HPDE6-E6E7 (cell line): ENCODE data around the gene INIP.
"Not testable (repeated sequence)": the region's sequence is repeated elsewhere in the genome, so short reads cannot be mapped to it uniquely, and the experiment has no call there.

Experiments used
- DNase-seq: peaks from one replicate; pipeline ENCODE4 v3.0.0; 2011; ENCODE audit warnings: missing footprints; ENCODE audit errors: extremely low spot score

INIP gene

GRCh38 chr9:112673221-112673620, 44.7 kb downstream of the INIP start:
- not testable (repeated sequence) for DNase-seq

- DNase-seq, result no peak
Observed at GRCh38 chr9:112670991-112671625, 46.8 kb downstream of the INIP start.

- DNase-seq, result no peak
Observed at GRCh38 chr9:112669326-112669725, 48.6 kb downstream of the INIP start.

- no peak for DNase-seq
Observed at GRCh38 chr9:112665347-112665746, 52.6 kb downstream of the INIP start.

- no peak for DNase-seq
Observed at GRCh38 chr9:112664531-112664930, 53.4 kb downstream of the INIP start.

- DNase-seq, result no peak
Observed at GRCh38 chr9:112663681-112664080, 54.2 kb downstream of the INIP start.

GRCh38 chr9:112659906-112660305, 58.0 kb downstream of the INIP start:
- DNase-seq, result no peak

- no peak for DNase-seq
Observed at GRCh38 chr9:112655668-112656067, 62.2 kb downstream of the INIP start.

- no peak for DNase-seq
Observed at GRCh38 chr9:112654282-112654681, 63.6 kb downstream of the INIP start.

- no peak for DNase-seq
Observed at GRCh38 chr9:112648624-112649023, 69.3 kb downstream of the INIP start.

GRCh38 chr9:112647596-112647995, 70.3 kb downstream of the INIP start:
- no peak for DNase-seq

GRCh38 chr9:112642126-112642525, 75.8 kb downstream of the INIP start:
- no peak for DNase-seq

- no peak for DNase-seq
Observed at GRCh38 chr9:112640311-112640710, 77.6 kb downstream of the INIP start.
